IMR-90 (cell line): ENCODE data around the gene CDC42BPA. TPM values are rescaled to one million over a fixed set of nuclear protein-coding genes. Genes with fewer than 3 reads are reported as not detected.

Source experiments
- ATAC-seq: fragments of 200-7000 bp; cut with Tn5 transposase; 2 replicates; pipeline ENCODE4 v1.9.1; 2020; ENCODE audit warnings: low read depth, mild to moderate bottlenecking, moderate library complexity
- BruUV-seq: library from RNA; stranded (reverse); fragments of 400-500 nt; replicated peaks from 2 replicates; lab custom pipeline; 2021; lab: Mats Ljungman, UMichigan
- CTCF ChIA-PET: fragments of 300-600 bp; formaldehyde crosslinking; extraction: SDS; loops from one replicate; lab custom pipeline; 2021; ENCODE audit warnings: antibody characterized with exemption; lab: Yijun Ruan, JAX
- POLR2A ChIA-PET: fragments of 300-600 bp; sonication (Branson Sonifier 250); formaldehyde crosslinking; loops from one replicate; lab custom pipeline; 2022; ENCODE audit warnings: antibody characterized with exemption; ENCODE audit not compliant: unreplicated experiment; lab: Charles Lee
- DNase-seq: peaks from one replicate; pipeline ENCODE4 v3.0.0; 2013
- H2AFZ ChIP-seq: replicated peaks from 2 replicates; pipeline ENCODE3; 2013; ENCODE audit warnings: low read length, mild to moderate bottlenecking; ENCODE audit not compliant: poor library complexity
- H2AK5ac ChIP-seq: 2 replicates; pipeline ENCODE4 v1.6.1; 2013; ENCODE audit warnings: low read depth, low read length, inconsistent platforms
- H2AK9ac ChIP-seq: replicated peaks from 2 replicates; pipeline ENCODE3; 2013; ENCODE audit warnings: mild to moderate bottlenecking, low read depth, low read length, moderate library complexity; ENCODE audit not compliant: poor library complexity
- H2BK120ac ChIP-seq: 2 replicates; pipeline ENCODE4 v1.6.1; 2013; ENCODE audit warnings: low read depth, low read length, inconsistent platforms
- H2BK15ac ChIP-seq: 3 replicates; pipeline ENCODE4 v1.6.1; 2013; ENCODE audit warnings: low read depth, low read length, inconsistent platforms
- H2BK20ac ChIP-seq: 2 replicates; pipeline ENCODE4 v1.6.1; 2013; ENCODE audit warnings: low read depth, mild to moderate bottlenecking, inconsistent platforms, low read length, moderate library complexity
- H2BK5ac ChIP-seq: 2 replicates; pipeline ENCODE4 v1.6.1; 2013; ENCODE audit warnings: mild to moderate bottlenecking, low read depth, low read length, inconsistent platforms; ENCODE audit not compliant: poor library complexity, severe bottlenecking
- H3K14ac ChIP-seq: replicated peaks from 2 replicates; pipeline ENCODE4 v1.6.1; 2013; ENCODE audit warnings: low read depth, low read length, inconsistent platforms
- H3K18ac ChIP-seq: 2 replicates; pipeline ENCODE4 v1.6.1; 2013; ENCODE audit warnings: low read depth, low read length, control low read depth
- H3K23ac ChIP-seq: 2 replicates; pipeline ENCODE4 v1.6.1; 2013; ENCODE audit warnings: low read depth, low read length, inconsistent platforms
- H3K27ac ChIP-seq: 2 replicates; pipeline ENCODE4 v1.5.1; 2013; ENCODE audit warnings: mild to moderate bottlenecking, control low read depth, low read length; ENCODE audit not compliant: insufficient read depth
- H3K27me3 ChIP-seq: 2 replicates; pipeline ENCODE4 v1.6.1; 2013; ENCODE audit warnings: low read length; ENCODE audit not compliant: control insufficient read depth, insufficient read depth
- H3K36me3 ChIP-seq: 2 replicates; pipeline ENCODE4 v1.6.1; 2013; ENCODE audit warnings: low read length, mixed read lengths; ENCODE audit not compliant: control insufficient read depth, insufficient read depth
- H3K4ac ChIP-seq: 2 replicates; pipeline ENCODE4 v1.6.1; 2013; ENCODE audit warnings: low read depth, low read length, inconsistent platforms
- H3K4me1 ChIP-seq: 2 replicates; pipeline ENCODE4 v1.6.1; 2013; ENCODE audit warnings: low read length, mixed read lengths; ENCODE audit not compliant: control insufficient read depth, insufficient read depth
- H3K4me2 ChIP-seq: 2 replicates; pipeline ENCODE4 v1.6.1; 2013; ENCODE audit warnings: low read depth, mild to moderate bottlenecking, control low read depth, low read length, moderate library complexity
- H3K4me3 ChIP-seq: 2 replicates; pipeline ENCODE4 v1.5.1; 2013; ENCODE audit warnings: low read depth, mild to moderate bottlenecking, control low read depth, low read length, moderate library complexity; ENCODE audit not compliant: insufficient read depth
- H3K56ac ChIP-seq: 2 replicates; pipeline ENCODE4 v1.6.1; 2013; ENCODE audit warnings: low read length, inconsistent platforms; ENCODE audit not compliant: insufficient read depth; ENCODE audit errors: extremely low read depth
- H3K79me1 ChIP-seq, 2 experiments: 2 replicates each; pipeline ENCODE4 v1.6.1; 2013; ENCODE audit warnings: low read length in 2 of 2, inconsistent platforms in 1 of 2, low read depth in 1 of 2
- H3K9ac ChIP-seq: 2 replicates; pipeline ENCODE4 v1.6.1; 2013; ENCODE audit warnings: low read depth, low read length, control low read depth
- H3K9me1 ChIP-seq: 2 replicates; pipeline ENCODE4 v1.6.1; 2013; ENCODE audit warnings: low read length, inconsistent platforms; ENCODE audit not compliant: insufficient read depth
- H3K9me3 ChIP-seq: 2 replicates; pipeline ENCODE4 v1.6.1; 2013; ENCODE audit warnings: low read length; ENCODE audit not compliant: control insufficient read depth, insufficient read depth
- H4K20me1 ChIP-seq: 2 replicates; pipeline ENCODE4 v1.6.1; 2013; ENCODE audit warnings: low read length, inconsistent platforms; ENCODE audit not compliant: insufficient read depth
- H4K5ac ChIP-seq: 2 replicates; pipeline ENCODE4 v1.6.1; 2013; ENCODE audit warnings: mild to moderate bottlenecking, low read depth, low read length, control low read depth
- H4K8ac ChIP-seq, 2 experiments: 2 replicates each; pipeline ENCODE4 v1.6.1; 2013; ENCODE audit warnings: low read depth in 2 of 2, low read length in 2 of 2, control low read depth in 1 of 2, inconsistent platforms in 1 of 2
- H4K91ac ChIP-seq: 2 replicates; pipeline ENCODE4 v1.6.1; 2013; ENCODE audit warnings: low read depth, low read length, inconsistent platforms; ENCODE audit not compliant: insufficient read depth
- BHLHE40 ChIP-seq: fragments of 150-350 bp; IDR thresholded peaks from 2 replicates; pipeline ENCODE4 v1.6.1; 2016; ENCODE audit warnings: mild to moderate bottlenecking, low read depth, low read length
- CEBPB ChIP-seq: IDR thresholded peaks from 2 replicates; pipeline ENCODE4 v1.6.1; 2012; ENCODE audit warnings: low read depth, low read length, improper control_type of control experiment
- FOS ChIP-seq: fragments of 150-350 bp; IDR thresholded peaks from 2 replicates; pipeline ENCODE4 v1.6.1; 2016; ENCODE audit warnings: low read depth, low read length
- MAFK ChIP-seq: IDR thresholded peaks from 2 replicates; pipeline ENCODE4 v1.6.1; 2012; ENCODE audit warnings: low read depth, low read length, improper control_type of control experiment
- MAZ ChIP-seq: IDR thresholded peaks from 2 replicates; pipeline ENCODE4 v1.6.1; 2012; ENCODE audit warnings: low read depth, mild to moderate bottlenecking, low read length, improper control_type of control experiment, moderate library complexity, borderline replicate concordance
- POLR2A ChIP-seq: IDR thresholded peaks from 2 replicates; pipeline ENCODE4 v1.6.1; 2012; ENCODE audit warnings: mild to moderate bottlenecking, low read depth, low read length
- RFX5 ChIP-seq: IDR thresholded peaks from 2 replicates; pipeline ENCODE4 v1.8.0; 2012; ENCODE audit warnings: low read depth, mild to moderate bottlenecking, low read length, moderate library complexity
- SMC3 ChIP-seq: fragments of 150-350 bp; IDR thresholded peaks from 2 replicates; pipeline ENCODE4 v1.6.1; 2016; ENCODE audit warnings: low read depth, mild to moderate bottlenecking, antibody characterized with exemption, low read length, moderate library complexity
- WGBS, 2 experiments: methylation state at CpG; one replicate each; pipeline versions ENCODE4 v1.1.5 to v1.1.7; 2013; ENCODE audit warnings: missing lambda C conversion rate in 2 of 2; ENCODE audit not compliant: insufficient read length in 1 of 2; ENCODE audit errors: extremely low coverage in 2 of 2; 5-methylcytosine and 5-hydroxymethylcytosine counted together
- dilution Hi-C: fragments of 300-500 bp; cut with HindIII; formaldehyde crosslinking; loops from one replicate; pipeline ENCODE4 v1.14.3; 2018; ENCODE audit warnings: low sequenced_read_pairs; ENCODE audit not compliant: unreplicated experiment
- in situ Hi-C: fragments of 300-500 bp; cut with MboI; formaldehyde crosslinking; loops from 3 replicates; pipeline ENCODE4 v1.14.3; 2019; ENCODE audit warnings: low sequenced_read_pairs, inconsistent platforms, mixed read lengths
- intact Hi-C: fragments of 100-400 bp; cut with micrococcal nuclease; formaldehyde crosslinking; loops from 2 replicates; pipeline ENCODE4 v1.10.0; 2022
- polyA plus RNA-seq, 3 experiments: library from polyadenylated mRNA; depleted of rRNA; stranded (reverse); fragments of >200 nt; gene quantifications; 2 replicates each; pipeline ENCODE4 v1.2.3, GENCODE V29; 2012; ENCODE audit warnings: low replicate concordance in 1 of 3
- total RNA-seq: library from RNA; depleted of rRNA; stranded (reverse); fragments of >200 nt; gene quantifications from 2 replicates; pipeline ENCODE4 v1.2.3, GENCODE V29; 2012
- TF ChIP-seq, protein P1 (sequence below): conservative IDR thresholded peaks from 2 replicates; pipeline ENCODE4 v1.5.1; 2012; ENCODE audit warnings: mild to moderate bottlenecking, low read depth, low read length, improper control_type of control experiment
- TF ChIP-seq, protein P2 (sequence below): fragments of 150-350 bp; IDR thresholded peaks from 2 replicates; pipeline ENCODE4 v1.6.1; 2017; ENCODE audit warnings: mild to moderate bottlenecking, antibody characterized with exemption, low read length, low read depth
- TF ChIP-seq, protein P3 (sequence below): fragments of 150-350 bp; IDR thresholded peaks from 2 replicates; pipeline ENCODE4 v1.6.1; 2016; ENCODE audit warnings: low read depth, mild to moderate bottlenecking, low read length, moderate library complexity, borderline replicate concordance

Gene CDC42BPA
- total and polyA plus RNA-seq, 2 of the 4 experiments (the other 2 are of a cell fraction) = 9.4 to 27.8 TPM

DNA sequence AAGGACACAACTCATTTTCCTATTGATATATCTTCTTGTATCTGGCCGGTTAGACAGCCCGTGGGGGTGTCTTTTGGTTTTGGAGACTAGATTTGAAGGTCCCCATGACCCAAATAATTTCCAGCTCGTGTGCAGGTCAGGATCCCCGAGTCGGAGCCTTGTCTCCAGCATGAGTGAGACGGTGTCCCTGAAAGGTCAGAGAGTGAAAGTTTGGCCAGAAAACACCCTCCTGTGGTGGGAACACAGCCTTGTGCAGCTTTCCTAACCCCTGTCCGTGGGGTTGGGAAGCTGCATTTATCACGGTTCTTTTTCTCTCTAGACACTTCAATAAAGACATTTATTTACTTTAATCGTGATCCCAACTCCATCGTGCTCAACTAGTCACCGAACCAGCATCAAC is 360.6 kb downstream of the CDC42BPA start:
- H3K9me3 ChIP-seq = peaks cover 1% of the 10 kb centered on the region; the same call in 1 of the 2 replicates
- no peak overlapping the region for H3K4me2 ChIP-seq
- no peak overlapping the region for H2AFZ ChIP-seq
- no peak overlapping the region for H3K23ac ChIP-seq
- no peak overlapping the region for H3K18ac ChIP-seq
- no peak overlapping the region for H2BK120ac ChIP-seq
- DNase-seq (no peak), ATAC-seq (no peak)
- H2BK20ac ChIP-seq = no peak overlapping the region
- intact Hi-C loops (no loop called here), dilution Hi-C loops (no loop called here), in situ Hi-C loops (no loop called here)
- H2AK9ac ChIP-seq = no peak overlapping the region
- no peaks in the 10 kb centered on the region for H3K36me3 ChIP-seq
- no peak overlapping the region for H3K14ac ChIP-seq
- no peak overlapping the region for H2BK5ac ChIP-seq
- whole genome bisulfite sequencing, 2 experiments = 96% methylated on average over 4 of the region's 11 CpGs; no CpG with 5 or more reads in 1 of the 2 experiments
- H3K27me3 ChIP-seq = no peaks in the 10 kb centered on the region
- no peak overlapping the region for H4K8ac ChIP-seq
- TF ChIP-seq, protein P1, sequence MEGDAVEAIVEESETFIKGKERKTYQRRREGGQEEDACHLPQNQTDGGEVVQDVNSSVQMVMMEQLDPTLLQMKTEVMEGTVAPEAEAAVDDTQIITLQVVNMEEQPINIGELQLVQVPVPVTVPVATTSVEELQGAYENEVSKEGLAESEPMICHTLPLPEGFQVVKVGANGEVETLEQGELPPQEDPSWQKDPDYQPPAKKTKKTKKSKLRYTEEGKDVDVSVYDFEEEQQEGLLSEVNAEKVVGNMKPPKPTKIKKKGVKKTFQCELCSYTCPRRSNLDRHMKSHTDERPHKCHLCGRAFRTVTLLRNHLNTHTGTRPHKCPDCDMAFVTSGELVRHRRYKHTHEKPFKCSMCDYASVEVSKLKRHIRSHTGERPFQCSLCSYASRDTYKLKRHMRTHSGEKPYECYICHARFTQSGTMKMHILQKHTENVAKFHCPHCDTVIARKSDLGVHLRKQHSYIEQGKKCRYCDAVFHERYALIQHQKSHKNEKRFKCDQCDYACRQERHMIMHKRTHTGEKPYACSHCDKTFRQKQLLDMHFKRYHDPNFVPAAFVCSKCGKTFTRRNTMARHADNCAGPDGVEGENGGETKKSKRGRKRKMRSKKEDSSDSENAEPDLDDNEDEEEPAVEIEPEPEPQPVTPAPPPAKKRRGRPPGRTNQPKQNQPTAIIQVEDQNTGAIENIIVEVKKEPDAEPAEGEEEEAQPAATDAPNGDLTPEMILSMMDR = no peak
- TF ChIP-seq POLR2A (no peak), SMC3 (no peak), CEBPB (no peak), MAZ (no peak), RFX5 (no peak), MAFK (no peak), FOS (no peak), BHLHE40 (no peak)
- TF ChIP-seq, protein P2, sequence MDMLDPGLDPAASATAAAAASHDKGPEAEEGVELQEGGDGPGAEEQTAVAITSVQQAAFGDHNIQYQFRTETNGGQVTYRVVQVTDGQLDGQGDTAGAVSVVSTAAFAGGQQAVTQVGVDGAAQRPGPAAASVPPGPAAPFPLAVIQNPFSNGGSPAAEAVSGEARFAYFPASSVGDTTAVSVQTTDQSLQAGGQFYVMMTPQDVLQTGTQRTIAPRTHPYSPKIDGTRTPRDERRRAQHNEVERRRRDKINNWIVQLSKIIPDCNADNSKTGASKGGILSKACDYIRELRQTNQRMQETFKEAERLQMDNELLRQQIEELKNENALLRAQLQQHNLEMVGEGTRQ = no peak
- TF ChIP-seq, protein P3, sequence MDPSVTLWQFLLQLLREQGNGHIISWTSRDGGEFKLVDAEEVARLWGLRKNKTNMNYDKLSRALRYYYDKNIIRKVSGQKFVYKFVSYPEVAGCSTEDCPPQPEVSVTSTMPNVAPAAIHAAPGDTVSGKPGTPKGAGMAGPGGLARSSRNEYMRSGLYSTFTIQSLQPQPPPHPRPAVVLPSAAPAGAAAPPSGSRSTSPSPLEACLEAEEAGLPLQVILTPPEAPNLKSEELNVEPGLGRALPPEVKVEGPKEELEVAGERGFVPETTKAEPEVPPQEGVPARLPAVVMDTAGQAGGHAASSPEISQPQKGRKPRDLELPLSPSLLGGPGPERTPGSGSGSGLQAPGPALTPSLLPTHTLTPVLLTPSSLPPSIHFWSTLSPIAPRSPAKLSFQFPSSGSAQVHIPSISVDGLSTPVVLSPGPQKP = no peak
- H3K9me1 ChIP-seq = no peaks in the 10 kb centered on the region
- H2BK15ac ChIP-seq = no peak overlapping the region
- no peaks in the 10 kb centered on the region for H3K79me1 ChIP-seq
- H3K27ac ChIP-seq = no peak overlapping the region
- ChIA-PET CTCF (no interaction called here), POLR2A (no interaction called here)
- BruUV-seq = no TSS peak
- H3K9ac ChIP-seq = no peak overlapping the region
- H3K4me3 ChIP-seq = no peak overlapping the region
- H3K56ac ChIP-seq = no peak overlapping the region
- no peak overlapping the region for H2AK5ac ChIP-seq
- no peak overlapping the region for H4K5ac ChIP-seq
- H4K91ac ChIP-seq = no peak overlapping the region
- H4K20me1 ChIP-seq = 0 out of 2 replicates have a peak, but pooled peaks cover 3% of the 10 kb centered on the region
- H3K4me1 ChIP-seq = no peaks in the 10 kb centered on the region; the same call in 1 of the 2 replicates
- H3K4ac ChIP-seq = no peak overlapping the region
